ENCODE data around the gene ARL14EPL. TPM values are rescaled to one million over a fixed set of nuclear protein-coding genes. Genes with fewer than 3 reads are reported as not detected.

ARL14EPL gene
- total and polyA plus RNA-seq, 2 donors (not counting 1 experiment from before 2014, with no cell fraction given): not detected

- no peaks in the 10 kb centered on the region for H3K79me2 ChIP-seq (ENCODE audit: control insufficient read depth, insufficient read depth, low read length)
- H4K20me1 ChIP-seq (ENCODE audit: control insufficient read depth, extremely low read depth, insufficient read depth, low read length): no peaks in the 10 kb centered on the region
- no peaks in the 10 kb centered on the region for H3K36me3 ChIP-seq (ENCODE audit: control insufficient read depth, insufficient read depth, low read length)
- DNase-seq (ENCODE audit: low read depth in 2 of 2): no peak
- H3K9ac ChIP-seq (ENCODE audit: insufficient read depth, low read length): no peak overlapping the region
- H3K4me3 ChIP-seq (replicated peaks in 1 of 4; ENCODE audit: control extremely low read depth in 1 of 4, insufficient read depth in 1 of 4, low read depth in 3 of 4, low read length in 4 of 4): no peak overlapping the region
- no peaks in the 10 kb centered on the region for H3K4me1 ChIP-seq (ENCODE audit: control insufficient read depth, extremely low read depth, insufficient read depth, low read length)
- H2AFZ ChIP-seq (ENCODE audit: low read length): no peak overlapping the region
- TF ChIP-seq EZH2 (IDR thresholded peaks at IDR 0.05; ENCODE audit: low read length, missing control alignments): no peak
- TF ChIP-seq CTCF (conservative IDR thresholded peaks at IDR 0.05 in 1 of 2, IDR thresholded peaks at IDR 0.05 in 1 of 2; ENCODE audit: low read depth in 1 of 2, low read length in 2 of 2): no peak
- no peaks in the 10 kb centered on the region for H3K9me3 ChIP-seq (ENCODE audit: control insufficient read depth, insufficient read depth, low read depth, low read length)
- H3K4me2 ChIP-seq (ENCODE audit: extremely low read depth, insufficient read depth, low read length): no peak overlapping the region
- H3K27ac ChIP-seq (ENCODE audit: insufficient read depth, low read length): no peak overlapping the region
- no peaks in the 10 kb centered on the region for H3K27me3 ChIP-seq (ENCODE audit: control insufficient read depth, insufficient read depth, low read length)
These were observed 44.3 kb upstream of the ARL14EPL start for GRCh38 chr5:115988002-115988401.

GRCh38 chr5:115992848-115993350 is 39.4 kb upstream of the ARL14EPL start:
- Histone ChIP-seq H4K20me1 (ENCODE audit: control insufficient read depth, extremely low read depth, insufficient read depth, low read length) (no peaks in the 10 kb centered on the region), H3K27me3 (ENCODE audit: control insufficient read depth, insufficient read depth, low read length) (no peaks in the 10 kb centered on the region), H3K4me1 (ENCODE audit: control insufficient read depth, extremely low read depth, insufficient read depth, low read length) (no peaks in the 10 kb centered on the region), H3K79me2 (ENCODE audit: control insufficient read depth, insufficient read depth, low read length) (no peaks in the 10 kb centered on the region), H3K9ac (ENCODE audit: insufficient read depth, low read length) (no peak overlapping the region), H3K9me3 (ENCODE audit: control insufficient read depth, insufficient read depth, low read depth, low read length) (no peaks in the 10 kb centered on the region), H3K36me3 (ENCODE audit: control insufficient read depth, insufficient read depth, low read length) (no peaks in the 10 kb centered on the region), H3K27ac (ENCODE audit: insufficient read depth, low read length) (no peak overlapping the region), H3K4me2 (ENCODE audit: extremely low read depth, insufficient read depth, low read length) (no peak overlapping the region), H2AFZ (ENCODE audit: low read length) (no peak overlapping the region), H3K4me3 (replicated peaks in 1 of 4; ENCODE audit: control extremely low read depth in 1 of 4, insufficient read depth in 1 of 4, low read depth in 3 of 4, low read length in 4 of 4) (no peak overlapping the region)
- no peak for DNase-seq (ENCODE audit: low read depth in 2 of 2)
- TF ChIP-seq CTCF (conservative IDR thresholded peaks at IDR 0.05 in 1 of 2, IDR thresholded peaks at IDR 0.05 in 1 of 2; ENCODE audit: low read depth in 1 of 2, low read length in 2 of 2) (no peak), EZH2 (IDR thresholded peaks at IDR 0.05; ENCODE audit: low read length, missing control alignments) (no peak)

- Histone ChIP-seq H3K9me3 (ENCODE audit: control insufficient read depth, insufficient read depth, low read depth, low read length) (no peaks in the 10 kb centered on the region), H2AFZ (ENCODE audit: low read length) (no peak overlapping the region), H3K79me2 (ENCODE audit: control insufficient read depth, insufficient read depth, low read length) (no peaks in the 10 kb centered on the region), H4K20me1 (ENCODE audit: control insufficient read depth, extremely low read depth, insufficient read depth, low read length) (no peaks in the 10 kb centered on the region), H3K4me2 (ENCODE audit: extremely low read depth, insufficient read depth, low read length) (no peak overlapping the region), H3K36me3 (ENCODE audit: control insufficient read depth, insufficient read depth, low read length) (no peaks in the 10 kb centered on the region), H3K4me3 (replicated peaks in 1 of 4; ENCODE audit: control extremely low read depth in 1 of 4, insufficient read depth in 1 of 4, low read depth in 3 of 4, low read length in 4 of 4) (no peak overlapping the region), H3K27me3 (ENCODE audit: control insufficient read depth, insufficient read depth, low read length) (no peaks in the 10 kb centered on the region), H3K27ac (ENCODE audit: insufficient read depth, low read length) (no peak overlapping the region), H3K4me1 (ENCODE audit: control insufficient read depth, extremely low read depth, insufficient read depth, low read length) (no peaks in the 10 kb centered on the region), H3K9ac (ENCODE audit: insufficient read depth, low read length) (no peak overlapping the region)
- DNase-seq (ENCODE audit: low read depth in 2 of 2): no peak
- TF ChIP-seq EZH2 (IDR thresholded peaks at IDR 0.05; ENCODE audit: low read length, missing control alignments): no peak
- no peak for TF ChIP-seq CTCF (conservative IDR thresholded peaks at IDR 0.05 in 1 of 2, IDR thresholded peaks at IDR 0.05 in 1 of 2; ENCODE audit: low read depth in 1 of 2, low read length in 2 of 2)
These were observed 36.9 kb upstream of the ARL14EPL start for GRCh38 chr5:115995351-115995750.

All from fibroblast of lung (primary cell).